Spleen (tissue), 11 donors: ENCODE data around the gene MAOB. TPM values are rescaled to one million over a fixed set of nuclear protein-coding genes. Genes with fewer than 3 reads are reported as not detected.

Experiments
- DNase-seq: peaks from one replicate; pipeline ENCODE4 v3.0.0-alpha.2; 2020
- H3K27ac ChIP-seq, 8 donors: fragments of 200-600 bp; sonication (generic) in 7 of 8; 1 replicate in 4 of 8; 2 replicates in 4 of 8; pipeline versions ENCODE4 v1.5.0 to v1.8.0; 2016 to 2021; ENCODE audit warnings: inconsistent platforms in 4 of 8, mild to moderate bottlenecking in 4 of 8, moderate library complexity in 1 of 8
- H3K27me3 ChIP-seq, 7 donors: fragments of 200-600 bp; sonication (generic) in 6 of 7; replicated peaks in 1 of 7; 1 replicate in 4 of 7; 2 replicates in 3 of 7; pipeline versions ENCODE4 v1.5.0 to v1.8.0; 2016 to 2021; ENCODE audit warnings: inconsistent platforms in 3 of 7, mild to moderate bottlenecking in 1 of 7
- H3K36me3 ChIP-seq, 6 donors: fragments of 200-600 bp; sonication (generic) in 5 of 6; 1 replicate in 4 of 6; 2 replicates in 2 of 6; pipeline versions ENCODE4 v1.5.0 to v1.8.0; 2016 to 2021; ENCODE audit warnings: inconsistent platforms in 2 of 6
- H3K4me1 ChIP-seq, 6 donors: fragments of 200-600 bp; sonication (generic) in 5 of 6; 1 replicate in 3 of 6; 2 replicates in 3 of 6; pipeline versions ENCODE4 v1.5.0 to v1.8.0; 2016 to 2021; ENCODE audit warnings: inconsistent platforms in 3 of 6
- H3K4me3 ChIP-seq, 8 donors: fragments of 200-600 bp; sonication (generic) in 7 of 8; 1 replicate in 4 of 8; 2 replicates in 4 of 8; pipeline versions ENCODE4 v1.5.0 to v1.8.0; 2016 to 2021; ENCODE audit warnings: inconsistent platforms in 4 of 8, mild to moderate bottlenecking in 4 of 8, moderate library complexity in 2 of 8
- H3K9me3 ChIP-seq, 8 donors: fragments of 200-600 bp; sonication (generic) in 7 of 8; 1 replicate in 4 of 8; 2 replicates in 4 of 8; pipeline versions ENCODE4 v1.5.0 to v1.8.0; 2016 to 2021; ENCODE audit warnings: inconsistent platforms in 4 of 8
- POLR2A ChIP-seq, 3 donors: fragments of 450-650 bp; IDR thresholded peaks; one replicate each; pipeline ENCODE4 v1.5.1; 2017; ENCODE audit warnings: antibody characterized with exemption in 3 of 3, mild to moderate bottlenecking in 1 of 3
- POLR2AphosphoS5 ChIP-seq, 3 donors: sonication (generic); formaldehyde crosslinking; IDR thresholded peaks; one replicate each; pipeline ENCODE4 v1.5.1; 2017; ENCODE audit warnings: antibody characterized with exemption in 3 of 3
- WGBS, 5 donors: extraction: QIAGEN DNeasy Blood & Tissue Kit in 3 of 5; methylation state at CpG; one replicate each; pipeline versions ENCODE4 v1.1.5 to v1.1.7; 2013 to 2018; 5-methylcytosine and 5-hydroxymethylcytosine counted together
- intact Hi-C: fragments of 100-400 bp; cut with DNase I; formaldehyde crosslinking; loops from one replicate; pipeline ENCODE4 v1.15.0; 2023; ENCODE audit warnings: low total_unique reads
- polyA plus RNA-seq, 3 donors: library from polyadenylated mRNA; stranded (reverse); fragments of 200-250 nt; gene quantifications; one replicate each; pipeline ENCODE4 v1.2.1, GENCODE V29; 2013
- total RNA-seq, 7 donors: library from RNA; depleted of rRNA in 3 of 7; stranded (reverse); fragments of >200 nt in 3 of 7; fragmentation: NEBNext Ultra II Directional in 4 of 7; extraction: Animal tissue kit (Norgen Biotek cat#: 25700) in 4 of 7; gene quantifications; one replicate each; pipeline versions ENCODE4 v1.1.0 to v1.2.1, GENCODE V29; 2016 to 2021
- TF ChIP-seq, protein P1 (sequence below), 11 experiments: fragments of 200-600 bp in 7 of 11; fragments of 450-650 bp in 4 of 11; sonication (generic) in 4 of 11; IDR thresholded peaks in 8 of 11; conservative IDR thresholded peaks in 3 of 11; 1 replicate in 7 of 11; 2 replicates in 4 of 11; pipeline versions ENCODE4 v1.4.0 to v1.8.0; 2016 to 2021; ENCODE audit warnings: antibody characterized with exemption in 11 of 11, inconsistent platforms in 4 of 11, mild to moderate bottlenecking in 1 of 11
- donor health status: healthy with polysubstance abuse.
- donor health status: DM: no; HTN: no; CAD: no; lungs with moderate emphysema.
- donor health status: DM: no; HTN: no; CAD: no.
- donor health status: Bipolar disorder and iron deficiency.
- donor health status: healthy.
- donor health status: DM: no; HTN: no; CAD: no.
- donor health status: DM: yes; HTN: yes; CAD: no.

Gene MAOB
- total and polyA plus RNA-seq, 10 donors = 0.60 to 8.7 (median 1.6) TPM

GRCh38 chrX:43899878-43900815 lies 17.9 kb upstream of the MAOB start:
- H3K27ac ChIP-seq = no peak overlapping the region
- no peaks in the 10 kb centered on the region for H3K36me3 ChIP-seq
- 64 to 92% (median 88%) methylated on average over 5 of the region's 5 CpGs for WGBS, 5 donors
- no peaks in the 10 kb centered on the region for H3K4me1 ChIP-seq
- DNase-seq = no peak
- no peaks in the 10 kb centered on the region for H3K27me3 ChIP-seq
- no peak overlapping the region for H3K4me3 ChIP-seq
- TF ChIP-seq POLR2AphosphoS5 (IDR thresholded peaks at IDR 0.05) (no peak), POLR2A (IDR thresholded peaks at IDR 0.05) (no peak)
- TF ChIP-seq, protein P1, sequence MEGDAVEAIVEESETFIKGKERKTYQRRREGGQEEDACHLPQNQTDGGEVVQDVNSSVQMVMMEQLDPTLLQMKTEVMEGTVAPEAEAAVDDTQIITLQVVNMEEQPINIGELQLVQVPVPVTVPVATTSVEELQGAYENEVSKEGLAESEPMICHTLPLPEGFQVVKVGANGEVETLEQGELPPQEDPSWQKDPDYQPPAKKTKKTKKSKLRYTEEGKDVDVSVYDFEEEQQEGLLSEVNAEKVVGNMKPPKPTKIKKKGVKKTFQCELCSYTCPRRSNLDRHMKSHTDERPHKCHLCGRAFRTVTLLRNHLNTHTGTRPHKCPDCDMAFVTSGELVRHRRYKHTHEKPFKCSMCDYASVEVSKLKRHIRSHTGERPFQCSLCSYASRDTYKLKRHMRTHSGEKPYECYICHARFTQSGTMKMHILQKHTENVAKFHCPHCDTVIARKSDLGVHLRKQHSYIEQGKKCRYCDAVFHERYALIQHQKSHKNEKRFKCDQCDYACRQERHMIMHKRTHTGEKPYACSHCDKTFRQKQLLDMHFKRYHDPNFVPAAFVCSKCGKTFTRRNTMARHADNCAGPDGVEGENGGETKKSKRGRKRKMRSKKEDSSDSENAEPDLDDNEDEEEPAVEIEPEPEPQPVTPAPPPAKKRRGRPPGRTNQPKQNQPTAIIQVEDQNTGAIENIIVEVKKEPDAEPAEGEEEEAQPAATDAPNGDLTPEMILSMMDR (IDR thresholded peaks at IDR 0.05 in 8 of 11, conservative IDR thresholded peaks at IDR 0.05 in 3 of 11) = no peak
- H3K9me3 ChIP-seq = no peaks in the 10 kb centered on the region
- intact Hi-C loops = no loop called here

DNA sequence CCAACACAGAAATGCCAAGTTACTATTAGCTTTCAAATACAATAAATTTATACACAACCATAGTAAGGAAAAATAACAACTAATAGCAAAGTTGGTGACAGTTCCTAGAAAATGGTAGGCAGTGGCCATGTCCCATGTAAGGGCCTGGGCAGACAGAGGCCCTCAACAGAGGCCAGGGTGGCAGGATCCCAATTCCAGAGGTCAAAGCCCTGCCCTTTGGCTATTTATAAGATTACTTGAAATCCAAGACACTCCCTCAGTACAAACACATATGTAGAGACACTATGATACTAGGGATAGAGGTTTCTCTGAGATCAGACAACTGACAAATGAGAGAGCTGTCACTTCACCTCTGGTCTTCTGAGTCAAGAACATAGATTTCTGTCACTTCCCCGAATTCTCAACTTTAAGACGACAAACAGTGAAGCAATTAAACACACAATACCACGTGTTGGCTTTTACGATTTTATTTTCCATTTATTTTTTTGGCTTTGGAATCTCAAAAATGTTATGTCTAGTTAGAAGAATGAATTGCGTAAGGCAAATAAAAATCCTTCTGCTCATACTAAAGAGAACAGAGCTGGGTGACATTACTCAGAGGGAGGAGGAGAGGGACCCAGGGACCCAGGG lies 16.3 kb upstream of the MAOB start:
- Histone ChIP-seq H3K4me1 (no peaks in the 10 kb centered on the region), H3K36me3 (no peaks in the 10 kb centered on the region), H3K4me3 (no peak overlapping the region), H3K27me3 (no peaks in the 10 kb centered on the region), H3K9me3 (no peaks in the 10 kb centered on the region), H3K27ac (no peak overlapping the region)
- TF ChIP-seq, protein P1 (IDR thresholded peaks at IDR 0.05 in 8 of 11, conservative IDR thresholded peaks at IDR 0.05 in 3 of 11) = no peak
- no peak for TF ChIP-seq POLR2A (IDR thresholded peaks at IDR 0.05)
- TF ChIP-seq POLR2AphosphoS5 (IDR thresholded peaks at IDR 0.05) = no peak
- intact Hi-C loops = no loop called here
- DNase-seq = no peak
- 70 to 87% (median 81%) methylated on average over 5 of the region's 5 CpGs for WGBS, 5 donors

- Histone ChIP-seq H3K4me1 (no peaks in the 10 kb centered on the region), H3K36me3 (no peaks in the 10 kb centered on the region), H3K4me3 (no peak overlapping the region), H3K27ac (no peak overlapping the region), H3K9me3 (no peaks in the 10 kb centered on the region), H3K27me3 (no peaks in the 10 kb centered on the region)
- 66 to 91% (median 68%) methylated on average over 4 of the region's 4 CpGs for WGBS, 5 donors
- intact Hi-C loops = no loop called here
- TF ChIP-seq, protein P1 (IDR thresholded peaks at IDR 0.05 in 8 of 11, conservative IDR thresholded peaks at IDR 0.05 in 3 of 11) = no peak
- TF ChIP-seq POLR2A (IDR thresholded peaks at IDR 0.05) (no peak), POLR2AphosphoS5 (IDR thresholded peaks at IDR 0.05) (no peak)
- DNase-seq = no peak
Observed at GRCh38 chrX:43897290-43897689, 15.0 kb upstream of the MAOB start.

DNA sequence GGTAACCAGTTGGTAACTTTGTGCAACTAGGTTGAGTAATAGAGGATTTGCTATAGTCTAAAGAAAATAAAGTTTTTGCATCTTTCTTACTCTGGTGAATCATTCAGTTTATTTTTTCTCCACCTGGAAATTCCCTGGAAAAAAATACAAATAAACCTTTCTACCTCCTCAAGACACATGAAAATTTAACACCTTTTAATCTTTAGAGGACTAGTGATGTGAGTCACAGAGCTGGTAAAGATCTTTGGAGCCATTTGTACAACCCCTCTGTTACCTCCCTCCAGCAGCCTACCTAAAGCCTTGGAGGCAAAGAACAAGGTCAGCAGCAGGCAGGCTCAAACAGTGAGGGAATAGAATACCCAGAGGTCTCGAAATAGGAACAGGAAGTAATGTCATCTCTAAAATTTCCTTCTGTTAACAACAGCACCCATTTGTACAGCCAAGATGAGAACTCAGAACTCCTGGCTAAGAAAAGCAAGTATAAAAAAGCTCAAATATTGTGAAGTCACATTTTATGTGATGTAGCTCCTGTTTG lies 10.2 kb upstream of the MAOB start:
- no peak for DNase-seq
- peaks cover 0 to 12% (median 0%) of the 10 kb centered on the region in 8 donors for H3K9me3 ChIP-seq
- 11 to 30% (median 17%) methylated on average over 1 of the region's 1 CpG for WGBS, 5 donors
- H3K36me3 ChIP-seq = no peaks in the 10 kb centered on the region
- H3K27ac ChIP-seq = no peak overlapping the region
- intact Hi-C loops = no loop called here
- H3K4me3 ChIP-seq = no peak overlapping the region
- no peaks in the 10 kb centered on the region for H3K4me1 ChIP-seq
- TF ChIP-seq POLR2A (IDR thresholded peaks at IDR 0.05) (no peak), POLR2AphosphoS5 (IDR thresholded peaks at IDR 0.05) (no peak)
- TF ChIP-seq, protein P1 (IDR thresholded peaks at IDR 0.05 in 8 of 11, conservative IDR thresholded peaks at IDR 0.05 in 3 of 11) = no peak
- H3K27me3 ChIP-seq = no peaks in the 10 kb centered on the region
